ENCODE results near the gene SUOX. TPM values are rescaled to one million over a fixed set of nuclear protein-coding genes. Genes with fewer than 3 reads are reported as not detected.

Gene SUOX
- total RNA-seq, 2 experiments from 2014 or later: 0.82 to 1.2 TPM

- TF ChIP-seq CTCF (IDR thresholded peaks at IDR 0.05): no peak
- ChIA-PET CTCF (interaction anchor here (0.7 to 1.9 kb wide), 3 partner anchors 8 to 283 kb away, joined by 3 to 5 read pairs (median 4); no protein-coding TSS in a partner anchor), POLR2A (interaction anchor here (1.0 to 1.6 kb wide), 6 partner anchors 15 to 204 kb away, joined by 3 to 5 read pairs (median 4); partner anchors contain the start of genes DNAJC14, ORMDL2, PA2G4 and RAB5B)
- Mint-ChIP-seq H3K4me3 (peak overlapping the region; percentile 87), H3K9me3 (no peaks in the 10 kb centered on the region), H3K27me3 (no peaks in the 10 kb centered on the region), H3K4me1 (ENCODE audit: low read depth) (peaks cover 24% of the 10 kb centered on the region), H3K27ac (peak overlapping the region; percentile 75), H3K36me3 (ENCODE audit: low read depth) (peaks cover 16% of the 10 kb centered on the region)
- Histone ChIP-seq H3K9me3 (ENCODE audit: control insufficient read depth in 1 of 2, insufficient read depth in 1 of 2, low read length in 2 of 2) (no peaks in the 10 kb centered on the region), H3K27ac (ENCODE audit: low read depth in 1 of 2, low read length in 2 of 2) (peak overlapping the region in 1 of 2 donors; percentile 3), H3K27me3 (ENCODE audit: control insufficient read depth in 1 of 2, insufficient read depth in 2 of 2, low read length in 2 of 2) (no peaks in the 10 kb centered on the region), H3K4me3 (ENCODE audit: low read length) (peak overlapping the region; percentile 59), H3K4me1 (ENCODE audit: insufficient read depth, low read length) (peaks cover 33% of the 10 kb centered on the region), H3K36me3 (ENCODE audit: insufficient read depth, low read length) (peaks cover 20% of the 10 kb centered on the region)
- ATAC-seq (ENCODE audit: poor library complexity): peak; percentile 28
- DNase-seq: peak in 1 of 14 experiments; percentile 17
- intact Hi-C loops (cut with DNase I, micrococcal nuclease): no loop called here
These were observed 24.9 kb downstream of the SUOX start for GRCh38 chr12:56021889-56022497.

GRCh38 chr12:56028511-56029165 is 31.6 kb downstream of the SUOX start:
- no peaks in the 10 kb centered on the region for H3K9me3 ChIP-seq (ENCODE audit: control insufficient read depth in 1 of 2, insufficient read depth in 1 of 2, low read length in 2 of 2)
- peaks cover 18% of the 10 kb centered on the region for H3K4me1 ChIP-seq (ENCODE audit: insufficient read depth, low read length)
- H3K27me3 Mint-ChIP-seq: no peaks in the 10 kb centered on the region
- intact Hi-C loops (cut with DNase I, micrococcal nuclease): loop anchor here (1.0 to 2.0 kb wide), 2 partner anchors 32 to 290 kb away; no protein-coding TSS in a partner anchor
- no peak for DNase-seq
- no peaks in the 10 kb centered on the region for H3K9me3 Mint-ChIP-seq
- H3K4me3 ChIP-seq (ENCODE audit: low read length): no peak overlapping the region
- ChIA-PET CTCF (interaction anchor here (0.7 to 1.3 kb wide), 5 partner anchors 17 to 29 kb away, joined by 3 to 4 read pairs (median 3); no protein-coding TSS in a partner anchor), POLR2A (interaction anchor here (1.1 kb wide), 1 partner anchor 21 kb away, joined by 4 read pairs; no protein-coding TSS in a partner anchor)
- H3K4me3 Mint-ChIP-seq: no peak overlapping the region
- no peak overlapping the region for H3K27ac Mint-ChIP-seq
- ATAC-seq (ENCODE audit: poor library complexity): no peak
- H3K27ac ChIP-seq (ENCODE audit: low read depth in 1 of 2, low read length in 2 of 2): no peak overlapping the region
- peaks cover 54% of the 10 kb centered on the region for H3K36me3 Mint-ChIP-seq (ENCODE audit: low read depth)
- peaks cover 21% of the 10 kb centered on the region for H3K4me1 Mint-ChIP-seq (ENCODE audit: low read depth)
- H3K36me3 ChIP-seq (ENCODE audit: insufficient read depth, low read length): peaks cover 48% of the 10 kb centered on the region
- H3K27me3 ChIP-seq (ENCODE audit: control insufficient read depth in 1 of 2, insufficient read depth in 2 of 2, low read length in 2 of 2): no peaks in the 10 kb centered on the region
- TF ChIP-seq CTCF (IDR thresholded peaks at IDR 0.05): no peak

GRCh38 chr12:56029166-56029519 is 32.1 kb downstream of the SUOX start:
- H3K36me3 ChIP-seq (ENCODE audit: insufficient read depth, low read length): peaks cover 49% of the 10 kb centered on the region
- ChIA-PET CTCF (interaction anchor here (0.6 to 1.3 kb wide), 9 partner anchors 8 to 291 kb away, joined by 3 to 9 read pairs (median 3); partner anchors contain the start of gene IKZF4), POLR2A (interaction anchor here (0.6 to 1.1 kb wide), 3 partner anchors 22 to 242 kb away, joined by 3 to 4 read pairs (median 3); partner anchors contain the start of gene RAB5B)
- H3K36me3 Mint-ChIP-seq (ENCODE audit: low read depth): peaks cover 56% of the 10 kb centered on the region
- H3K27ac Mint-ChIP-seq: no peak overlapping the region
- no peaks in the 10 kb centered on the region for H3K9me3 Mint-ChIP-seq
- no peaks in the 10 kb centered on the region for H3K9me3 ChIP-seq (ENCODE audit: control insufficient read depth in 1 of 2, insufficient read depth in 1 of 2, low read length in 2 of 2)
- intact Hi-C loops (cut with DNase I, micrococcal nuclease): loop anchor here (1.0 to 2.0 kb wide), 2 partner anchors 33 to 290 kb away; no protein-coding TSS in a partner anchor
- H3K4me3 ChIP-seq (ENCODE audit: low read length): no peak overlapping the region
- H3K4me1 ChIP-seq (ENCODE audit: insufficient read depth, low read length): peaks cover 18% of the 10 kb centered on the region
- H3K27ac ChIP-seq (ENCODE audit: low read depth in 1 of 2, low read length in 2 of 2): no peak overlapping the region
- H3K4me3 Mint-ChIP-seq: no peak overlapping the region
- no peak for TF ChIP-seq CTCF (IDR thresholded peaks at IDR 0.05)
- ATAC-seq (ENCODE audit: poor library complexity): no peak
- no peaks in the 10 kb centered on the region for H3K27me3 Mint-ChIP-seq
- H3K4me1 Mint-ChIP-seq (ENCODE audit: low read depth): peaks cover 22% of the 10 kb centered on the region
- DNase-seq: no peak
- no peaks in the 10 kb centered on the region for H3K27me3 ChIP-seq (ENCODE audit: control insufficient read depth in 1 of 2, insufficient read depth in 2 of 2, low read length in 2 of 2)
